HG02678 (cell line): Measurements from ENCODE around the gene PMEPA1.
A peak's percentile ranks its signal among the peaks of the same experiment; 100 is the strongest.

Source experiments
- ATAC-seq: cut with Tn5 transposase; IDR thresholded peaks from one replicate; pipeline ENCODE4 v1.9.1; 2021; ENCODE audit warnings: mild to moderate bottlenecking, moderate library complexity; ENCODE audit not compliant: unreplicated experiment

PMEPA1 gene

GRCh38 chr20:57680131-57680716 lies 29.6 kb downstream of the PMEPA1 start:
- peak; percentile 63 for ATAC-seq

DNA sequence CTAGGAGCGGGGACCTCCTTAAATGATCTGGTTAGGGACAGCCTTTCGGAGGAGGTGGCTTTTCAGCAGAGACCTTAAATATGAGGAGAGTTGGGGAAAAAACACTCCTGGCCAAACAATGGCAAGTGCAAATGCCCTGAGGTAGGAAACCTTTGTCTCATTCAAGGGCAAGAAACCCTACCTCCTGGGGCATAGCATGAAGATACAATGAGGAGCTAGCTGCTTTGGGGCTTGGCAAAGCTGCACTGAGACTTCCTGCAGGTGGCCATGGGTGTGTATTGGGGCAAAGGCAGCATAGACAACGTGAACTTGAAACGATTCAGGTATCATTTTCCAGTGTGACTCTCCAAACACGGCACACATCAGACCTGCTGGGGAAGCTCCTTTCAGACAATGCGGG lies 30.7 kb downstream of the PMEPA1 start:
- ATAC-seq, result no peak

GRCh38 chr20:57678340-57678739 lies 31.5 kb downstream of the PMEPA1 start:
- ATAC-seq, result no peak

GRCh38 chr20:57677584-57677982 lies 32.2 kb downstream of the PMEPA1 start:
- no peak for ATAC-seq

DNA sequence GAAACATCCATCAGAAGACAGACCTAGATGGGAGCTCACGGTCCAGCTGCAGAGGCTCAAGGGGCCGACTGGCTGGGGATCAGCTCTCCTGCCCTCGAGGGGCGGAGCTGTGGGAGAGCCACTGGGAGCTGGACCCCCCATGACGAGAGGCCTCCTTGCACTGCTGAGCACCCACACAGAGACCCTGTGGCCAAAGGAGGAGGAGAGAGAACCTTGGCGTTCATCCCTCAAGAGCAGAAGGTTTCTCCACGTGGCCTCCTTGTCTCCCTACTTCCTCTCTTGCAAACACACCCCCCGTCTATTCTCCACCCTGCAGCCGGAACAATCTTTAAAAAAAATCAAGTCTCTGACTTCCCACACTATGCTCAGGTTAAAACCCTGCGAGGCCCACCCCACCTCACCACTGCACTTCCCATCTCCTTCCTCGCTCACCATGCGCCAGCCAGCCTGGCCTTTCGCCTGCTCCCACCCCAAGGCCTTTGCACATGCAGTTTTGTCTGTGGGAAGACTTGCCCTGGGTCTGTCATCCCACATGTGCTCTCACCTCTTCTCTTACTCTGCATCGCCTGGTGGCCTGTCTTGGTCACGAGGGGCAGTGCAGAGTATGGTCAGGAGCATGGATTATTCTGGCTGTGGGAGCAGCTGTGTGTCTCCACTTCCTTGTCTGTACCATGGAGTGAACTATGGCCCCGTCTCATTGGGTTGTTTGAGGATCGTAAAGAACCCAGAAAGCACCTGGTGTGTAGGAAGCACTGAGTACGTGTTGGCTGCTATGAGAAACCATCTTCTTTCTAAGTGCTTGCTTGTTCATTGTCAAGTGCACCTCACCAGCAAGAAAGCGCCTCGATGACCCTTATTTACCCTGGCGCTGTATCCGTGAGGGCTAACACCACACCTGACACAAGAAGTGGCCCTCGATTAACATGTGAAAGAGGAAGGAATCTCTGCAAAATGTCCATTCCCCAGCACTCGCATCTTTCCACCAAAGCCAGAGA lies 32.9 kb downstream of the PMEPA1 start:
- ATAC-seq, result no peak

- ATAC-seq, result no peak
These were observed 34.0 kb downstream of the PMEPA1 start for GRCh38 chr20:57675773-57676172.

GRCh38 chr20:57672953-57673575 lies 36.8 kb downstream of the PMEPA1 start:
- ATAC-seq, result no peak

GRCh38 chr20:57672164-57672563 lies 37.7 kb downstream of the PMEPA1 start:
- ATAC-seq, result no peak

GRCh38 chr20:57671662-57672061 lies 38.2 kb downstream of the PMEPA1 start:
- no peak for ATAC-seq

DNA sequence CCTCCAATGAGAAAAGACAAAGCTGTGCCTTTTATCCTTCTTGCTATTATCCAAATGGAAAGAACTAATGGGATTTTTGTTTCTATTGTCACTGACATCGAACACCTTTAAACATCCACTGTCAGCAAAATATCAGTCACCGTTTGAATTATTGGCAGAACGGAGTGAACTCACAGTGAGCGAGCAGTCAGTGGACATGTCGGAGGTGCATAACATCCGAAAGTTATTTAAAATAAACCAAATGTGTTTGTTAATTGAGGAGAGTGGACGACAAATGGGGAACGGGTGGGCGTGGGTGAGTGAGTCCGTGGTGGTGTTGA lies 38.8 kb downstream of the PMEPA1 start:
- ATAC-seq, result no peak

GRCh38 chr20:57670288-57671071 lies 39.3 kb downstream of the PMEPA1 start:
- ATAC-seq, result no peak

DNA sequence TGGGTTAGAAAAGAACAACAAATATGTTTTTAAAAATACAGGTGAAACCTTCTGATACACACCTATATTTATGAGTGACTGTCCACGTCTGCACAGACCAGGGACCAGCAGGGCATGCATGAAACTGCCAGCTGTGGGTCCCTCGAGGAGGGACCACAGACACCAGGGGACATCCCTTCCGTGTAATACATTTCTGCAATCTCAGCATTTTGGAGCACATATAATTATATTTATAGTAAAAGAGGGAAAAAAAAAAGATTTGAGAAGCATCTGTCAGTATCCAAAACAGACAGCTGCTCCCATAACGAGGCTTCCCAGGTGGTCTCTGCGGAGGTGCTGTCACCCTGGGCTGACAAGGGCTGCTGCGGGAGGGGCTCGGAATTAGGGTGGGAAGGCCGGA lies 40.2 kb downstream of the PMEPA1 start:
- no peak for ATAC-seq

DNA sequence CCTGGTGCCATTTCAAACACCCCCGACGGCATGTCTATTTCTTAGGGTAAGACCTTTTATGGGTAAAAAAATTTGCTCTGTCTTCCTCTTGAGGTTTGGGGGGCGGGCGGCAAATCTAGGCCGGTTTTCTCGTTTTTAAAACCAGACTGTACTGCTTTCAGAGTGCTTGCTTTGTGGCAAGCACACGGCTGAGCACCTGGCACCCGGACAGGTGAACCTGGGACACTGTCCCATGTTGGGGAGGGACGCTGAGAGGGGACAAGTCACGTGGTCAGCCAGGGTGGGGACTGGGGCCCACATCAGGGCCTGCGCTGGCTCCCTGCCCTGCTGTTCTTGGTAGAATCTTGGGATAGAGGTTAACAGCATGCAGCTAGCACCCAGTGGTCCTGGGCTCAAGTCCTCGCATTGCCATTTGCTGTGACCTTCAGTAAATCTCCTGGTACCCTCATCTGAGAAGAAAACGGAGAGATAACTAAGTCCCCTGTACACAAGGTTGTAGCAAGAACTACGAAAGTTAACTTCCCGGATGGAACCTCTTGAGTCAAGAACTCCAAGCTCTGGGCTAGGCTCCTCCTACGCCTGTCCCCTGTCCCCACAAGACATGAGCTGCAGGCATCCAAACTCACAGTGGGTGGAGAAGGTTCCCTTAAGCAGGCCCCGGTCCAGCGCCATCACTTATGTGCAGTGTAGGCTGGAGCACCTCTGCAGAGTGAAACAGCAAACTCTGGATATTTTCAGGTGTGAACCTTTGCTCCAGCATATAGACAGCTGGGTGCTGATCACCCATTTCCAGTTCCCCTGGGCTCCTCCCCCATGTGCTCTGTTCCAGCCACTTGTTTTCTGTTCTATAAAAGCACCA lies 41.7 kb downstream of the PMEPA1 start:
- ATAC-seq, result no peak

GRCh38 chr20:57667388-57667787 lies 42.4 kb downstream of the PMEPA1 start:
- no peak for ATAC-seq

- ATAC-seq, result no peak
These were observed 43.0 kb downstream of the PMEPA1 start for GRCh38 chr20:57666834-57667157.

- no peak for ATAC-seq
These were observed 43.5 kb downstream of the PMEPA1 start for GRCh38 chr20:57666106-57666833.

- no peak for ATAC-seq
These were observed 44.2 kb downstream of the PMEPA1 start for GRCh38 chr20:57665589-57665971.

GRCh38 chr20:57664924-57665588 lies 44.8 kb downstream of the PMEPA1 start:
- ATAC-seq, result no peak

DNA sequence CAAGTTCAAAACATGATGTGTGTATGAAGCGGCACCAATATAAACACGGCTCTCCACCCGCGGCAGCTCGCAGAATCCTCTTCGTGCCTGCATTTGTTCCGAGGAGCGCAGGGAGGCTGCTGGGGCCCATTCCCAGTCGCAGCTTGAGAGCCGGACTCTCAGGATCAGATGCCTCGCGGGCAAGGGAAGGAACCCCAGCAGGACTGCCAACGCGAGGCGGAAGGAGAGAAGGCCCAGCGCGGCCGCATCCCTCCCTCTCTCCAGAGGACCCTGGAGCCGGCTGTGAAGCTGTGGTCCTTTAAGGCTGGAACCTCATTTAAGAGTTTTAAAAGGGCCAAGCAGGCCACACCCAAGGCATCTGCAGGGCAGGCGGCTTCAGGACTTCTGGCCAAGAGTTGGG lies 45.3 kb downstream of the PMEPA1 start:
- no peak for ATAC-seq
